ENCODE measurements around the gene SSR1. TPM values are rescaled to one million over a fixed set of nuclear protein-coding genes. Genes with fewer than 3 reads are reported as not detected.

SSR1 gene
- total RNA-seq, 4 donors from 2014 or later = 26.6 to 65.7 (median 36.8) TPM

- Histone ChIP-seq H3K4me1 (peaks cover 0 to 12% (median 3%) of the 10 kb centered on the region in 4 donors), H3K36me3 (no peaks in the 10 kb centered on the region), H3K4me3 (peak overlapping the region; percentile 36 to 61 (median 53)), H3K27me3 (no peaks in the 10 kb centered on the region), H3K27ac (peak overlapping the region in 3 of 4 donors; percentile 38 to 59 (median 56)), H3K9me3 (no peaks in the 10 kb centered on the region)
- TF ChIP-seq POLR2A (IDR thresholded peaks at IDR 0.05) (no peak), CTCF (IDR thresholded peaks at IDR 0.05) (no peak)
- peak in 1 of 3 donors; percentile 39 for DNase-seq
These were observed 52.5 kb downstream of the SSR1 start for GRCh38 chr6:7260291-7261031.

GRCh38 chr6:7258231-7258763, 54.7 kb downstream of the SSR1 start:
- DNase-seq = no peak
- no peaks in the 10 kb centered on the region for H3K36me3 ChIP-seq
- no peak overlapping the region for H3K27ac ChIP-seq
- no peak for TF ChIP-seq CTCF (IDR thresholded peaks at IDR 0.05)
- no peak for TF ChIP-seq POLR2A (IDR thresholded peaks at IDR 0.05)
- no peak overlapping the region for H3K4me3 ChIP-seq
- H3K4me1 ChIP-seq = peaks cover 0 to 12% (median 3%) of the 10 kb centered on the region in 4 donors
- H3K9me3 ChIP-seq = no peaks in the 10 kb centered on the region
- no peaks in the 10 kb centered on the region for H3K27me3 ChIP-seq

GRCh38 chr6:7257521-7258230, 55.3 kb downstream of the SSR1 start:
- Histone ChIP-seq H3K9me3 (no peaks in the 10 kb centered on the region), H3K27ac (no peak overlapping the region), H3K4me1 (peaks cover 0 to 12% (median 3%) of the 10 kb centered on the region in 4 donors), H3K27me3 (no peaks in the 10 kb centered on the region), H3K36me3 (no peaks in the 10 kb centered on the region), H3K4me3 (no peak overlapping the region)
- DNase-seq = peak in 1 of 3 donors; percentile 38
- TF ChIP-seq POLR2A (IDR thresholded peaks at IDR 0.05) = no peak
- no peak for TF ChIP-seq CTCF (IDR thresholded peaks at IDR 0.05)

- peak in 1 of 3 donors; percentile 18 for DNase-seq
- H3K27ac ChIP-seq = no peak overlapping the region
- no peak overlapping the region for H3K4me3 ChIP-seq
- H3K9me3 ChIP-seq = no peaks in the 10 kb centered on the region
- no peak for TF ChIP-seq POLR2A (IDR thresholded peaks at IDR 0.05)
- no peak for TF ChIP-seq CTCF (IDR thresholded peaks at IDR 0.05)
- H3K4me1 ChIP-seq = peaks cover 0 to 9% (median 1%) of the 10 kb centered on the region in 4 donors
- peaks cover 0 to 9% (median 0%) of the 10 kb centered on the region in 3 donors for H3K36me3 ChIP-seq
- no peaks in the 10 kb centered on the region for H3K27me3 ChIP-seq
These were observed 56.2 kb downstream of the SSR1 start for GRCh38 chr6:7256785-7257184.

GRCh38 chr6:7255918-7256317, 57.1 kb downstream of the SSR1 start:
- peaks cover 0 to 15% (median 0%) of the 10 kb centered on the region in 3 donors for H3K36me3 ChIP-seq
- no peak for TF ChIP-seq CTCF (IDR thresholded peaks at IDR 0.05)
- TF ChIP-seq POLR2A (IDR thresholded peaks at IDR 0.05) = no peak
- no peaks in the 10 kb centered on the region for H3K9me3 ChIP-seq
- no peak overlapping the region for H3K4me3 ChIP-seq
- no peak for DNase-seq
- no peaks in the 10 kb centered on the region for H3K27me3 ChIP-seq
- peaks cover 0 to 5% (median 0%) of the 10 kb centered on the region in 4 donors for H3K4me1 ChIP-seq
- H3K27ac ChIP-seq = peak overlapping the region in 2 of 4 donors; percentile 19 to 59

All from Peyer's patch (tissue), 4 donors.